Fibroblast of pulmonary artery (primary cell): ENCODE measurements around the gene ZNF821.

ENCODE experiments used
- DNase-seq: peaks from one replicate; pipeline ENCODE4 v3.0.0-alpha.2; 2010; ENCODE audit warnings: low read depth
- H3K4me3 ChIP-seq: replicated peaks from 2 replicates; pipeline ENCODE4 v1.5.1; 2011; ENCODE audit warnings: low read depth, mild to moderate bottlenecking, control low read depth, low read length, moderate library complexity
- TF ChIP-seq, protein P1 (sequence below): IDR thresholded peaks from 2 replicates; pipeline ENCODE4 v1.5.1; 2011; ENCODE audit warnings: mild to moderate bottlenecking, control low read depth, low read length, inconsistent platforms; ENCODE audit errors: missing control alignments

ZNF821 gene

DNA sequence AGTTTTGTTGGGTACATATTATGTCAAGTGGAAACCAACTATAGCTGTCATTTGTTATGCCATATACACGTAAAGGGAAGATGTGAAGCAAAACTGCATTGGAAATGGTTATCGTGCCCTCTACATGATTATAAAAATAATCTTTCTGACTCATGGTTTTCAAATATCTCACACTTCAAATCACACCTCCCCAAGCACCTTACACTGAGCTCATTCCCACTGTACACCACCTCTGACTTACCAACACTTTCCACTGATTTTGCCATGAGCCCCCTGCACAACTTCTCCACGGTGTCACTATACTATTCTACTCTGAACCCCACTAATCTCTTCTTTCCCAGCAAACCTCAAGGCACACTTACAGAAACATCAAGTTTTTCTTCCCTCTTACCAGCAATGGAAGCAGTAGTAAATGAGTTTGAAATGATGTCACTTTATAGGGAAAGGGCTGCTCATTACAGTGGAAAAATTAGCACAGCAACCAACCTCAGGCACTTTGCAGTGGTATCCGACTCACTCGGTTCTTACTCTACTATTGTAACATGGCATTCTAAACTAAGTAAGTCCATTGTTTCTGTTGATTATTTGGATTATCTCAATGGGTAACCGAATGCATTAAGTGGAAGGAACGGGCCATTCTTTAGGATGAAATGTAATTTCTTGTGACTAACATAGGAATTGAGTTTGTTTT, 18.7 kb downstream of the ZNF821 start:
- no peak for DNase-seq
- no peak overlapping the region for H3K4me3 ChIP-seq
- TF ChIP-seq, protein P1, sequence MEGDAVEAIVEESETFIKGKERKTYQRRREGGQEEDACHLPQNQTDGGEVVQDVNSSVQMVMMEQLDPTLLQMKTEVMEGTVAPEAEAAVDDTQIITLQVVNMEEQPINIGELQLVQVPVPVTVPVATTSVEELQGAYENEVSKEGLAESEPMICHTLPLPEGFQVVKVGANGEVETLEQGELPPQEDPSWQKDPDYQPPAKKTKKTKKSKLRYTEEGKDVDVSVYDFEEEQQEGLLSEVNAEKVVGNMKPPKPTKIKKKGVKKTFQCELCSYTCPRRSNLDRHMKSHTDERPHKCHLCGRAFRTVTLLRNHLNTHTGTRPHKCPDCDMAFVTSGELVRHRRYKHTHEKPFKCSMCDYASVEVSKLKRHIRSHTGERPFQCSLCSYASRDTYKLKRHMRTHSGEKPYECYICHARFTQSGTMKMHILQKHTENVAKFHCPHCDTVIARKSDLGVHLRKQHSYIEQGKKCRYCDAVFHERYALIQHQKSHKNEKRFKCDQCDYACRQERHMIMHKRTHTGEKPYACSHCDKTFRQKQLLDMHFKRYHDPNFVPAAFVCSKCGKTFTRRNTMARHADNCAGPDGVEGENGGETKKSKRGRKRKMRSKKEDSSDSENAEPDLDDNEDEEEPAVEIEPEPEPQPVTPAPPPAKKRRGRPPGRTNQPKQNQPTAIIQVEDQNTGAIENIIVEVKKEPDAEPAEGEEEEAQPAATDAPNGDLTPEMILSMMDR: no peak

DNA sequence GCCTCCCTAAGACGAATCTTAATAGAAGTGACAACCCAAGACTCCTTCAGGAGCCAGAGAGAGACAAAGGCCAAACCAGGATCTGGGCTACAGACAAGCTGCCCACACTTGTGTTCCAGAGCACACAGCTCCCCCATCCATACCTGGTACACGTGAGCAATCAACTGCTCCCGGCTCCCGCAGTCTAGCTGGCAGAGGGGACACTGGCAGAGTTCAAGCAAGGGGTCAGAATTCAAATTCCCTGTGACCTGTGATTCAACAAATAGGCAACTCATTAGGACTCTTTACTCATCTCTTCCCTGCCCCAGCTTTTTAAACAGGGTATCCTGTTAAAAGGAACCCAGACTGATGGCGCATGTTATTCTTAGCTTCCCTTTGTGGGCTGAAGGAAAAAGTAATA, 20.0 kb downstream of the ZNF821 start:
- H3K4me3 ChIP-seq: no peak overlapping the region
- no peak for DNase-seq
- TF ChIP-seq, protein P1: no peak

- TF ChIP-seq, protein P1: no peak
- DNase-seq: no peak
These were observed 24.0 kb downstream of the ZNF821 start for GRCh38 chr16:71859762-71860521.

DNA sequence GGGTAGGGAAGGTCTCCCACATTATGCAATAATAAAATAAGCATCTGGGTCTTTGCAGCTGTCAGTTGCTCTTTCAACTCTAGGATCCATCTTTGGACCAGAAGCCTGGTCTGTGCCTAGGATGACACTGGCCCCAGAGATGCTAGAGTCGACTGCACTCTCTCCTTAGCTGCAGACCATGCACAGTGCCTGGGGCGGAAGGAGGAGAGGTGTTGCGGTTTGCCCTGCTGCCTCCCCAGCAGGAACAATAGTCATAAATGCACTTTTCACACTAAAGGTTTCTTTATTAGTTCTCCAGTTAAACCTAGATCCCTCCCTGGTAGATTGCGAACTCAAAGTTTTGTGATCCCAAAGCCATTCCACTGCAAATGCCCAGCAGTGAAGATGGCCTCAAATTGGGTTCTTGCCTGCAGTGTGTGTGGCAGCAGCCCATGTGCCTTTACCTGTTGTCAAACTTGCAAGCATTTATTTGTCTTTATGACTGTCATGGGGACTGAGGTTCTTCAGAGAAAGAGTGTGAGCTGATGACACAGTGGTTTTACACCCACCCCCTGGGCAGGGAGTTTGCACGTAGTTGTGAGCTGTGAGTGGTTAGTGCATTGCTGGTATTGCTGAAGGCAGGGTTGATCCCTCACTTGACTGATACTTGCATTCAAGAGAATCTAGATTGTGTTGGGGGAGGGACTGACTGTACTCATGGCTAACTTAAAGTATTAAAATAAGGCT, 27.9 kb downstream of the ZNF821 start:
- no peak for DNase-seq
- no peak overlapping the region for H3K4me3 ChIP-seq
- TF ChIP-seq, protein P1: no peak

More at GRCh38 chr16:71859762-71860521, 24.0 kb downstream of the ZNF821 start:
- no peak overlapping the region for H3K4me3 ChIP-seq

DNA sequence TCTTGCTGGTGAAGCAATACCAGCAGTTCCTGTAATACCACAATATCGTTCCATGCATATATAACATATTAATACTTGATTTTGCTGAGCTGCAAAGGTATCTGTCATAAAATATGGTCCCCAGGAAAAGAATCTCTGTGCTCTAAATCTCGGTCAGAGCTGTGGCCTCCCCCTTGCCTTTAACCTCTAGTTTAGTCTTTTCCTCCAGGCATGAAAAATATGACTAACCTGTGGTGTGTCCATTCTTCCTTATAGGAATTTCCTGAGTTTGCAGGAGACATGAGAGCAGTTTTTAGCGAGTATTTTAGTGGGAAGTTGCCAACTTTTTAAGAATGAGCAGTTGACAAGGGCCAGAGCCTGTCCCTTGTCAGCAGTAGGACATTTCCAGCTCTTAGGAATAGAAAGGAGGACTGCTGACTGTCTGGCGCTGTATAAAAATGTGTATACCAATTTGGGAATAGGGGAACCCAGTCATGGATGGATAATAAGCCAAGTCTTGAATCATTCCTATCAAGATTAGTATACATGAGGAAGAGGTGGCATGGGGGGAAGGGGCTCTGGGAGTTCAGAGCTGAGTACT, 29.5 kb downstream of the ZNF821 start:
- no peak overlapping the region for H3K4me3 ChIP-seq
- TF ChIP-seq, protein P1: no peak
- DNase-seq: no peak

- no peak for DNase-seq
- TF ChIP-seq, protein P1: no peak
- no peak overlapping the region for H3K4me3 ChIP-seq
These were observed 30.6 kb downstream of the ZNF821 start for GRCh38 chr16:71853413-71853812.
